ENCODE measurements around the gene BICRAL. TPM values are rescaled to one million over a fixed set of nuclear protein-coding genes. Genes with fewer than 3 reads are reported as not detected.

Gene BICRAL
- total and polyA plus RNA-seq, 9 of the 15 experiments (the other 6 are each of a cell fraction or from before 2014, with no cell fraction given) = 1.2 to 11.9 (median 5.6) TPM

DNA sequence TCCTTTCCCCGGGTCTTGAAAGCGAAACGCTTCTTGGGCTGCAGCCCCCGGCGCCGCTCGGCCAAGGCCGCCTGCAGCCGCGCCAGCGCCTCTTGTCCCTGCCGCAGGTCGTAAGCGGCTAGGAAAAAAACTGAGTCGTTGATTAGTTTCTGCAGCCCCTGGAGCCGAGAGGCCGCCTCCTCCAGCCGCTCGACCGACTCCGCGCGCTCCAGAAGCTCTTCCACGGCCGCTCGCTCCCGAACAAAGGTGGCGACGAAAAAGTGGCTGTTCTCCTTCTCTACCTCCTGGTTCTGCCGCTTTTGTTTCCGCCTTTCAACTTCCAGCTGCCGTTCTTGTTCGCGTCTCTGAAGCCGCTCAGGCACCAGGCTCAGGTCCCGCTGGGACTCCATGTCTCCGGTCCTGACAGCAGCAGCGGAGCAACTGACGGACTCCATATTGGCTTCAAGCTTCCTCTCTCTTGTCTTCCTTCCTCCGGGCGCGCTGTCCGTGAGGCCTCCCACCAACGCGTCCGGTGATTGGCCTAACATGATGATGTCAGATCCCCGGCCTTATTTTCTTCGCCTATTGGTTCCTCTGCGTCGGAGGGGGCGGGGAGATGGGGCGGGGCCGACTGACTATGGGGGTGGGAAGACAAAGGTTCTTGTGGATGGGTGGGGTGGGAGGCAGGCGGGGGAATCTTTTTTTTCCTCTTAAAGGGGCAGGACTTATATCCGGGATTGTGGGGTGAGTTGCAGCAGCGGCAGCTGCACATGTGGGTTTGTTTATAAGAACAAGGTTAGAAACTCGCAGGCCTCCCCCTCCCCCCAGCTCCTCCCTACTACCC, 36.0 kb upstream of the BICRAL start, which contains the start of gene TBCC (continued):
- TF ChIP-seq, protein P1, sequence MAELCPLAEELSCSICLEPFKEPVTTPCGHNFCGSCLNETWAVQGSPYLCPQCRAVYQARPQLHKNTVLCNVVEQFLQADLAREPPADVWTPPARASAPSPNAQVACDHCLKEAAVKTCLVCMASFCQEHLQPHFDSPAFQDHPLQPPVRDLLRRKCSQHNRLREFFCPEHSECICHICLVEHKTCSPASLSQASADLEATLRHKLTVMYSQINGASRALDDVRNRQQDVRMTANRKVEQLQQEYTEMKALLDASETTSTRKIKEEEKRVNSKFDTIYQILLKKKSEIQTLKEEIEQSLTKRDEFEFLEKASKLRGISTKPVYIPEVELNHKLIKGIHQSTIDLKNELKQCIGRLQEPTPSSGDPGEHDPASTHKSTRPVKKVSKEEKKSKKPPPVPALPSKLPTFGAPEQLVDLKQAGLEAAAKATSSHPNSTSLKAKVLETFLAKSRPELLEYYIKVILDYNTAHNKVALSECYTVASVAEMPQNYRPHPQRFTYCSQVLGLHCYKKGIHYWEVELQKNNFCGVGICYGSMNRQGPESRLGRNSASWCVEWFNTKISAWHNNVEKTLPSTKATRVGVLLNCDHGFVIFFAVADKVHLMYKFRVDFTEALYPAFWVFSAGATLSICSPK (IDR thresholded peaks at IDR 0.05; ENCODE audit: borderline replicate concordance) = no peak
- TF ChIP-seq ATF1 (CRISPR knock-in tag; IDR thresholded peaks at IDR 0.05) (peak; percentile 61; the same call in 1 of the 2 replicates), ATF1 (tag; IDR thresholded peaks at IDR 0.05) (peak; percentile 87), ILF3 (IDR thresholded peaks at IDR 0.05; ENCODE audit: borderline replicate concordance) (no peak), ZNF778 (CRISPR knock-in tag; IDR thresholded peaks at IDR 0.05) (no peak), MAFG (tag; conservative IDR thresholded peaks at IDR 0.05) (no peak), ESRRA (IDR thresholded peaks at IDR 0.05; ENCODE audit: borderline replicate concordance, low read depth) (no peak), CHD1 (IDR thresholded peaks at IDR 0.05; ENCODE audit: low read length) (peak; percentile 96), MEIS2 (IDR thresholded peaks at IDR 0.05; ENCODE audit: partially characterized antibody) (peak; percentile 31), HDAC6 (IDR thresholded peaks at IDR 0.05; ENCODE audit: low read depth, low read length) (no peak)
- TF ChIP-seq, protein P2, sequence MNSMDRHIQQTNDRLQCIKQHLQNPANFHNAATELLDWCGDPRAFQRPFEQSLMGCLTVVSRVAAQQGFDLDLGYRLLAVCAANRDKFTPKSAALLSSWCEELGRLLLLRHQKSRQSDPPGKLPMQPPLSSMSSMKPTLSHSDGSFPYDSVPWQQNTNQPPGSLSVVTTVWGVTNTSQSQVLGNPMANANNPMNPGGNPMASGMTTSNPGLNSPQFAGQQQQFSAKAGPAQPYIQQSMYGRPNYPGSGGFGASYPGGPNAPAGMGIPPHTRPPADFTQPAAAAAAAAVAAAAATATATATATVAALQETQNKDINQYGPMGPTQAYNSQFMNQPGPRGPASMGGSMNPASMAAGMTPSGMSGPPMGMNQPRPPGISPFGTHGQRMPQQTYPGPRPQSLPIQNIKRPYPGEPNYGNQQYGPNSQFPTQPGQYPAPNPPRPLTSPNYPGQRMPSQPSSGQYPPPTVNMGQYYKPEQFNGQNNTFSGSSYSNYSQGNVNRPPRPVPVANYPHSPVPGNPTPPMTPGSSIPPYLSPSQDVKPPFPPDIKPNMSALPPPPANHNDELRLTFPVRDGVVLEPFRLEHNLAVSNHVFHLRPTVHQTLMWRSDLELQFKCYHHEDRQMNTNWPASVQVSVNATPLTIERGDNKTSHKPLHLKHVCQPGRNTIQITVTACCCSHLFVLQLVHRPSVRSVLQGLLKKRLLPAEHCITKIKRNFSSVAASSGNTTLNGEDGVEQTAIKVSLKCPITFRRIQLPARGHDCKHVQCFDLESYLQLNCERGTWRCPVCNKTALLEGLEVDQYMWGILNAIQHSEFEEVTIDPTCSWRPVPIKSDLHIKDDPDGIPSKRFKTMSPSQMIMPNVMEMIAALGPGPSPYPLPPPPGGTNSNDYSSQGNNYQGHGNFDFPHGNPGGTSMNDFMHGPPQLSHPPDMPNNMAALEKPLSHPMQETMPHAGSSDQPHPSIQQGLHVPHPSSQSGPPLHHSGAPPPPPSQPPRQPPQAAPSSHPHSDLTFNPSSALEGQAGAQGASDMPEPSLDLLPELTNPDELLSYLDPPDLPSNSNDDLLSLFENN (IDR thresholded peaks at IDR 0.05; ENCODE audit: low read depth in 2 of 2, low read length in 2 of 2) = peak in 1 of 2 experiments; percentile 37; a peak in 1 of 4 replicates
- TF ChIP-seq, protein P3, sequence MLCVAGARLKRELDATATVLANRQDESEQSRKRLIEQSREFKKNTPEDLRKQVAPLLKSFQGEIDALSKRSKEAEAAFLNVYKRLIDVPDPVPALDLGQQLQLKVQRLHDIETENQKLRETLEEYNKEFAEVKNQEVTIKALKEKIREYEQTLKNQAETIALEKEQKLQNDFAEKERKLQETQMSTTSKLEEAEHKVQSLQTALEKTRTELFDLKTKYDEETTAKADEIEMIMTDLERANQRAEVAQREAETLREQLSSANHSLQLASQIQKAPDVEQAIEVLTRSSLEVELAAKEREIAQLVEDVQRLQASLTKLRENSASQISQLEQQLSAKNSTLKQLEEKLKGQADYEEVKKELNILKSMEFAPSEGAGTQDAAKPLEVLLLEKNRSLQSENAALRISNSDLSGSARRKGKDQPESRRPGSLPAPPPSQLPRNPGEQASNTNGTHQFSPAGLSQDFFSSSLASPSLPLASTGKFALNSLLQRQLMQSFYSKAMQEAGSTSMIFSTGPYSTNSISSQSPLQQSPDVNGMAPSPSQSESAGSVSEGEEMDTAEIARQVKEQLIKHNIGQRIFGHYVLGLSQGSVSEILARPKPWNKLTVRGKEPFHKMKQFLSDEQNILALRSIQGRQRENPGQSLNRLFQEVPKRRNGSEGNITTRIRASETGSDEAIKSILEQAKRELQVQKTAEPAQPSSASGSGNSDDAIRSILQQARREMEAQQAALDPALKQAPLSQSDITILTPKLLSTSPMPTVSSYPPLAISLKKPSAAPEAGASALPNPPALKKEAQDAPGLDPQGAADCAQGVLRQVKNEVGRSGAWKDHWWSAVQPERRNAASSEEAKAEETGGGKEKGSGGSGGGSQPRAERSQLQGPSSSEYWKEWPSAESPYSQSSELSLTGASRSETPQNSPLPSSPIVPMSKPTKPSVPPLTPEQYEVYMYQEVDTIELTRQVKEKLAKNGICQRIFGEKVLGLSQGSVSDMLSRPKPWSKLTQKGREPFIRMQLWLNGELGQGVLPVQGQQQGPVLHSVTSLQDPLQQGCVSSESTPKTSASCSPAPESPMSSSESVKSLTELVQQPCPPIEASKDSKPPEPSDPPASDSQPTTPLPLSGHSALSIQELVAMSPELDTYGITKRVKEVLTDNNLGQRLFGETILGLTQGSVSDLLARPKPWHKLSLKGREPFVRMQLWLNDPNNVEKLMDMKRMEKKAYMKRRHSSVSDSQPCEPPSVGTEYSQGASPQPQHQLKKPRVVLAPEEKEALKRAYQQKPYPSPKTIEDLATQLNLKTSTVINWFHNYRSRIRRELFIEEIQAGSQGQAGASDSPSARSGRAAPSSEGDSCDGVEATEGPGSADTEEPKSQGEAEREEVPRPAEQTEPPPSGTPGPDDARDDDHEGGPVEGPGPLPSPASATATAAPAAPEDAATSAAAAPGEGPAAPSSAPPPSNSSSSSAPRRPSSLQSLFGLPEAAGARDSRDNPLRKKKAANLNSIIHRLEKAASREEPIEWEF (CRISPR knock-in tag; IDR thresholded peaks at IDR 0.05) = no peak
- TF ChIP-seq, protein P4, sequence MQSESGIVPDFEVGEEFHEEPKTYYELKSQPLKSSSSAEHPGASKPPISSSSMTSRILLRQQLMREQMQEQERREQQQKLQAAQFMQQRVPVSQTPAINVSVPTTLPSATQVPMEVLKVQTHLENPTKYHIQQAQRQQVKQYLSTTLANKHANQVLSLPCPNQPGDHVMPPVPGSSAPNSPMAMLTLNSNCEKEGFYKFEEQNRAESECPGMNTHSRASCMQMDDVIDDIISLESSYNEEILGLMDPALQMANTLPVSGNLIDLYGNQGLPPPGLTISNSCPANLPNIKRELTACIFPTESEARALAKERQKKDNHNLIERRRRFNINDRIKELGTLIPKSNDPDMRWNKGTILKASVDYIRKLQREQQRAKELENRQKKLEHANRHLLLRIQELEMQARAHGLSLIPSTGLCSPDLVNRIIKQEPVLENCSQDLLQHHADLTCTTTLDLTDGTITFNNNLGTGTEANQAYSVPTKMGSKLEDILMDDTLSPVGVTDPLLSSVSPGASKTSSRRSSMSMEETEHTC (IDR thresholded peaks at IDR 0.05) = no peak

All from K562 (cell line).